PC-3 (cell line): ENCODE results near the gene ZBTB46.

Source experiments
- CTCF ChIP-seq: fragments of 300-600 bp; sonication (generic); conservative IDR thresholded peaks from 2 replicates; pipeline ENCODE4 v1.5.1; 2017; ENCODE audit warnings: antibody characterized with exemption, low read depth, mild to moderate bottlenecking, low read length
- EZH2 ChIP-seq: fragments of 300-600 bp; sonication (generic); IDR thresholded peaks from one replicate; pipeline ENCODE4 v1.6.1; 2017; ENCODE audit warnings: antibody characterized with exemption, mild to moderate bottlenecking, low read length; ENCODE audit not compliant: unreplicated experiment
- EZH2phosphoT487 ChIP-seq: fragments of 300-600 bp; sonication (generic); IDR thresholded peaks from 2 replicates; pipeline ENCODE4 v1.6.1; 2018; ENCODE audit warnings: mild to moderate bottlenecking, antibody characterized with exemption, low read length, borderline replicate concordance

GRCh38 chr20:63693733-63694583, 137.1 kb downstream of the ZBTB46 start:
- TF ChIP-seq CTCF, result no peak
- TF ChIP-seq EZH2, result no peak
- no peak for TF ChIP-seq EZH2phosphoT487
